ENCODE data around the gene KIAA1328. TPM values are rescaled to one million over a fixed set of nuclear protein-coding genes. Genes with fewer than 3 reads are reported as not detected.

KIAA1328 gene
- total and polyA plus RNA-seq, 8 donors: 1.9 to 21.7 (median 10.7) TPM

DNA sequence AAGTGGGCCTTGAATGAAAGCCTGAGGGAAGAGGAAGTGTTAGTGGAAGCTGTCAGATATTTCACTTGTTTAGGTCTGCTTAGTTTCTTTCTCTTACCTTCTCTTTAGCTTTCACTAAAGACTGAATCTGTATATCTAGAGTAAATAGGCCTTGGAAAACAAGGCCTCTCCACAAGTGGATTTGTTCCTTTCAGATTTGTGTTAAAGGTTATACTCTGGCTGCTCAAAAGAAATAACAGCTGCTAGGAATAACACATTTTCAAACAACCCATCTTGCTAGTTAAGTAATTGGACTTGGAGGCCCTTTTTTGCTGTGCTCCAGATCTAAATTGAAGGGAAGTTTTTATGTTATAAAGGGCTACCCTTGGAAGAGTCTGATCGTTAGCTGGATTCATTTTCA is 236.3 kb downstream of the KIAA1328 start:
- Histone ChIP-seq H3K4me3 (no peak overlapping the region), H3K4me1 (peaks cover 0 to 16% (median 7%) of the 10 kb centered on the region in 4 donors), H3K27ac (peak overlapping the region in 3 of 5 donors; percentile 20 to 60 (median 55)), H3K36me3 (peaks cover 0 to 13% (median 5%) of the 10 kb centered on the region in 4 donors), H3K27me3 (no peaks in the 10 kb centered on the region), H3K9me3 (no peaks in the 10 kb centered on the region)
- intact Hi-C loops (cut with DNase I; ENCODE audit: low total_unique reads): no loop called here
- peak in 1 of 2 donors; percentile 43 for DNase-seq
- 35 to 55% (median 40%) methylated on average over 1 of the region's 1 CpG for WGBS, 5 donors
- TF ChIP-seq POLR2A (IDR thresholded peaks at IDR 0.05) (no peak), POLR2AphosphoS5 (IDR thresholded peaks at IDR 0.05) (no peak), EP300 (IDR thresholded peaks at IDR 0.05) (no peak)
- TF ChIP-seq, protein P1, sequence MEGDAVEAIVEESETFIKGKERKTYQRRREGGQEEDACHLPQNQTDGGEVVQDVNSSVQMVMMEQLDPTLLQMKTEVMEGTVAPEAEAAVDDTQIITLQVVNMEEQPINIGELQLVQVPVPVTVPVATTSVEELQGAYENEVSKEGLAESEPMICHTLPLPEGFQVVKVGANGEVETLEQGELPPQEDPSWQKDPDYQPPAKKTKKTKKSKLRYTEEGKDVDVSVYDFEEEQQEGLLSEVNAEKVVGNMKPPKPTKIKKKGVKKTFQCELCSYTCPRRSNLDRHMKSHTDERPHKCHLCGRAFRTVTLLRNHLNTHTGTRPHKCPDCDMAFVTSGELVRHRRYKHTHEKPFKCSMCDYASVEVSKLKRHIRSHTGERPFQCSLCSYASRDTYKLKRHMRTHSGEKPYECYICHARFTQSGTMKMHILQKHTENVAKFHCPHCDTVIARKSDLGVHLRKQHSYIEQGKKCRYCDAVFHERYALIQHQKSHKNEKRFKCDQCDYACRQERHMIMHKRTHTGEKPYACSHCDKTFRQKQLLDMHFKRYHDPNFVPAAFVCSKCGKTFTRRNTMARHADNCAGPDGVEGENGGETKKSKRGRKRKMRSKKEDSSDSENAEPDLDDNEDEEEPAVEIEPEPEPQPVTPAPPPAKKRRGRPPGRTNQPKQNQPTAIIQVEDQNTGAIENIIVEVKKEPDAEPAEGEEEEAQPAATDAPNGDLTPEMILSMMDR (IDR thresholded peaks at IDR 0.05): no peak

- no peak for DNase-seq
- 76 to 90% (median 81%) methylated on average over 6 of the region's 6 CpGs for WGBS, 5 donors
- Histone ChIP-seq H3K27me3 (no peaks in the 10 kb centered on the region), H3K9me3 (no peaks in the 10 kb centered on the region), H3K4me1 (no peaks in the 10 kb centered on the region), H3K27ac (no peak overlapping the region), H3K36me3 (no peaks in the 10 kb centered on the region), H3K4me3 (no peak overlapping the region)
- intact Hi-C loops (cut with DNase I; ENCODE audit: low total_unique reads): no loop called here
- TF ChIP-seq, protein P1 (IDR thresholded peaks at IDR 0.05): no peak
- no peak for TF ChIP-seq POLR2A (IDR thresholded peaks at IDR 0.05)
- TF ChIP-seq POLR2AphosphoS5 (IDR thresholded peaks at IDR 0.05): no peak
- no peak for TF ChIP-seq EP300 (IDR thresholded peaks at IDR 0.05)
Measured at GRCh38 chr18:37084912-37085311, 256.0 kb downstream of the KIAA1328 start.

DNA sequence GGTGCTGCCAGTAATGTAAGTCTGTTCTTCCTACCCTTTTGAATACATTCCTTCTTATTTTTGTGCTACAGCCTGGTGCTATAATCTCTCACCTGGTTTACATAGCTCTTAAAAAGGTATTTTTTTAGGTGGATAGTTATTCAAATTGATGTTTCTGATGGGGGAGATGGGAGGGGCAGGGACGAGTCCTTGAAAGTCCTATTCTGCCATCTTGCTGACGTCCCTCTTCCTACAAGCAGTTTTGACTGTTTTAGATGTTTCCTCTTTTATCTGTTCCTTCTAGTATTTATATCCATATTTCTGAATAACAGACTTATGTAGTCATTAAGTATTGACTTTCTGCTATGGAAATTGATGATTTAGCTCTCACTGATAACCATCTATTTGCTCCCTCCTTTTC is 256.4 kb downstream of the KIAA1328 start:
- no peak overlapping the region for H3K4me3 ChIP-seq
- no peaks in the 10 kb centered on the region for H3K4me1 ChIP-seq
- H3K36me3 ChIP-seq: no peaks in the 10 kb centered on the region
- 84 to 99% (median 91%) methylated on average over 2 of the region's 2 CpGs for WGBS, 5 donors
- no peaks in the 10 kb centered on the region for H3K27me3 ChIP-seq
- intact Hi-C loops (cut with DNase I; ENCODE audit: low total_unique reads): no loop called here
- no peak for DNase-seq
- H3K27ac ChIP-seq: no peak overlapping the region
- no peaks in the 10 kb centered on the region for H3K9me3 ChIP-seq
- TF ChIP-seq, protein P1 (IDR thresholded peaks at IDR 0.05): no peak
- TF ChIP-seq POLR2A (IDR thresholded peaks at IDR 0.05) (no peak), EP300 (IDR thresholded peaks at IDR 0.05) (no peak), POLR2AphosphoS5 (IDR thresholded peaks at IDR 0.05) (no peak)

DNA sequence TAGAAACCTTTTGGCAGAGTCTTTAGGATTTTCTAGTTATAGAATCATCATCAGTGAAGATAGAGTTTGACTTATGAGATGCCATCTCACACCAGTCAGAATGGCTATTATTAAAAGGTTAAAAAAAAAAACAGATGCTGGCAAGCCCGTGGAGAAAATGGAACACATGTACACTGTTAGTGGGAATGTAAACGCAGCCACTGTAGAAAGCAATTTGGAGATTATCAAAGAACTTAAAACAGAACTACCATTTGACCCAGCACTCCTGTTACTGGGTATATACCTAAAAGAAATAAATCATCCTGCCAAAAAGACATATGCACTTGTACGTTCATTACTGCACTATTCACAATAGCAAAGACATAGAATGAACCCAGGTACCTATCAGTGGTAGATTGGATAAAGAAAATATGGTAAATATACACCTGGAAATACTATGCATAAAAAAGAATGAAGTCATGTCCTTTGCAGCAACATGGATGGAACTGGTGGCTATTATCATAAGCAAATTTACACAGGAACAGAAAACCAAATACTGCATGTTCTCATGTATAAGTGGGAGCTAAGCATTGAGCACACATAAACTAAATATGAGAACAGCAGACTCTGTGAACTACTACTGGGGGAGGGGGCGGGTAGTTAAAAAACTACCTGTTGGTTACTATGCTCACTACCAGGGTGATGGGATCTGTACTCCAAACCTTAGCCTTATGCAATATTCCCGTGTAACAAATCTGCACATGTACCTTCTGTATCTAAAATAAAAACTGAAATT is 279.0 kb downstream of the KIAA1328 start:
- peaks cover 0 to 4% (median 0%) of the 10 kb centered on the region in 4 donors for H3K4me1 ChIP-seq
- intact Hi-C loops (cut with DNase I; ENCODE audit: low total_unique reads): no loop called here
- H3K4me3 ChIP-seq: no peak overlapping the region
- H3K36me3 ChIP-seq: no peaks in the 10 kb centered on the region
- DNase-seq: peak in 1 of 2 donors; percentile 44
- no peaks in the 10 kb centered on the region for H3K27me3 ChIP-seq
- TF ChIP-seq POLR2AphosphoS5 (IDR thresholded peaks at IDR 0.05) (peak in 1 of 3 donors; percentile 42), EP300 (IDR thresholded peaks at IDR 0.05) (no peak), POLR2A (IDR thresholded peaks at IDR 0.05) (no peak)
- TF ChIP-seq, protein P1 (IDR thresholded peaks at IDR 0.05): no peak
- peak overlapping the region in 1 of 5 donors; percentile 9 for H3K27ac ChIP-seq
- 22 to 58% (median 43%) methylated on average over 5 of the region's 5 CpGs for WGBS, 5 donors
- peaks cover 0 to 12% (median 3%) of the 10 kb centered on the region in 4 donors for H3K9me3 ChIP-seq

Measured in stomach (tissue), 9 donors.